Measurements from ENCODE around the gene SUSD1.

SUSD1 gene

GRCh38 chr9:112032743-112033142, 142.4 kb downstream of the SUSD1 start:
- Histone ChIP-seq H3K79me2 (ENCODE audit: insufficient read depth, low read length) (no peaks in the 10 kb centered on the region), H3K9me3 (ENCODE audit: insufficient read depth, low read length, severe bottlenecking) (no peaks in the 10 kb centered on the region), H3K27ac (ENCODE audit: low read length) (no peak overlapping the region), H4K20me1 (ENCODE audit: insufficient read depth, low read length) (0 out of 2 replicates have a peak, but pooled peaks cover 3% of the 10 kb centered on the region), H3K4me2 (ENCODE audit: insufficient read depth, low read length) (no peak overlapping the region), H3K27me3 (ENCODE audit: insufficient read depth, low read length, poor library complexity) (no peaks in the 10 kb centered on the region), H2AFZ (ENCODE audit: low read depth, low read length) (no peak overlapping the region), H3K9ac (ENCODE audit: low read depth, low read length) (no peak overlapping the region), H3K4me3 (ENCODE audit: low read depth in 1 of 2, low read length in 2 of 2) (no peak overlapping the region), H3K4me1 (ENCODE audit: insufficient read depth, low read length) (peaks cover 20% of the 10 kb centered on the region), H3K36me3 (ENCODE audit: insufficient read depth, low read length) (no peaks in the 10 kb centered on the region)
- TF ChIP-seq CTCF (IDR thresholded peaks at IDR 0.05; ENCODE audit: borderline replicate concordance, extremely low read depth, low read length, poor library complexity, severe bottlenecking): no peak
- TF ChIP-seq EZH2 (IDR thresholded peaks at IDR 0.05; ENCODE audit: borderline replicate concordance, low read depth, low read length, severe bottlenecking): no peak
- ATAC-seq (ENCODE audit: insufficient read depth, low read depth) (no peak), DNase-seq (no peak)

GRCh38 chr9:112032009-112032408, 143.1 kb downstream of the SUSD1 start:
- DNase-seq (no peak), ATAC-seq (ENCODE audit: insufficient read depth, low read depth) (no peak)
- H2AFZ ChIP-seq (ENCODE audit: low read depth, low read length): no peak overlapping the region
- H3K4me1 ChIP-seq (ENCODE audit: insufficient read depth, low read length): peaks cover 12% of the 10 kb centered on the region
- no peak overlapping the region for H3K4me2 ChIP-seq (ENCODE audit: insufficient read depth, low read length)
- no peak overlapping the region for H3K27ac ChIP-seq (ENCODE audit: low read length)
- 0 out of 2 replicates have a peak, but pooled peaks cover 3% of the 10 kb centered on the region for H4K20me1 ChIP-seq (ENCODE audit: insufficient read depth, low read length)
- H3K9me3 ChIP-seq (ENCODE audit: insufficient read depth, low read length, severe bottlenecking): no peaks in the 10 kb centered on the region
- H3K79me2 ChIP-seq (ENCODE audit: insufficient read depth, low read length): no peaks in the 10 kb centered on the region
- H3K27me3 ChIP-seq (ENCODE audit: insufficient read depth, low read length, poor library complexity): no peaks in the 10 kb centered on the region
- no peak overlapping the region for H3K9ac ChIP-seq (ENCODE audit: low read depth, low read length)
- no peaks in the 10 kb centered on the region for H3K36me3 ChIP-seq (ENCODE audit: insufficient read depth, low read length)
- no peak overlapping the region for H3K4me3 ChIP-seq (ENCODE audit: low read depth in 1 of 2, low read length in 2 of 2)
- TF ChIP-seq CTCF (IDR thresholded peaks at IDR 0.05; ENCODE audit: borderline replicate concordance, extremely low read depth, low read length, poor library complexity, severe bottlenecking) (no peak), EZH2 (IDR thresholded peaks at IDR 0.05; ENCODE audit: borderline replicate concordance, low read depth, low read length, severe bottlenecking) (no peak)

GRCh38 chr9:112031400-112031799, 143.7 kb downstream of the SUSD1 start:
- Histone ChIP-seq H3K4me2 (ENCODE audit: insufficient read depth, low read length) (no peak overlapping the region), H3K27ac (ENCODE audit: low read length) (no peak overlapping the region)

More at GRCh38 chr9:112031400-112031799, 143.7 kb downstream of the SUSD1 start:
- peaks cover 6% of the 10 kb centered on the region; the same call in 1 of the 2 replicates for H3K4me1 ChIP-seq (ENCODE audit: insufficient read depth, low read length)
- no peaks in the 10 kb centered on the region for H3K27me3 ChIP-seq (ENCODE audit: insufficient read depth, low read length, poor library complexity)
- no peaks in the 10 kb centered on the region for H3K36me3 ChIP-seq (ENCODE audit: insufficient read depth, low read length)
- no peak for DNase-seq
- no peak overlapping the region for H3K9ac ChIP-seq (ENCODE audit: low read depth, low read length)
- H2AFZ ChIP-seq (ENCODE audit: low read depth, low read length): no peak overlapping the region
- no peak for ATAC-seq (ENCODE audit: insufficient read depth, low read depth)
- H3K9me3 ChIP-seq (ENCODE audit: insufficient read depth, low read length, severe bottlenecking): no peaks in the 10 kb centered on the region
- TF ChIP-seq CTCF (IDR thresholded peaks at IDR 0.05; ENCODE audit: borderline replicate concordance, extremely low read depth, low read length, poor library complexity, severe bottlenecking): no peak
- H4K20me1 ChIP-seq (ENCODE audit: insufficient read depth, low read length): 0 out of 2 replicates have a peak, but pooled peaks cover 3% of the 10 kb centered on the region
- no peak overlapping the region for H3K4me3 ChIP-seq (ENCODE audit: low read depth in 1 of 2, low read length in 2 of 2)
- no peaks in the 10 kb centered on the region for H3K79me2 ChIP-seq (ENCODE audit: insufficient read depth, low read length)

All from DND-41 (cell line).